Prostate gland (tissue), 2 donors: ENCODE measurements around the gene C1D.

ENCODE experiments used
- CTCF ChIP-seq, 4 experiments: fragments of 200-600 bp in 2 of 4; fragments of 450-650 bp in 2 of 4; sonication (generic) in 2 of 4; IDR thresholded peaks; 1 replicate in 3 of 4; 2 replicates in 1 of 4; pipeline ENCODE4 v1.5.1; 2016 to 2019; ENCODE audit warnings: antibody characterized with exemption in 4 of 4, mild to moderate bottlenecking in 2 of 4, moderate library complexity in 2 of 4
- POLR2A ChIP-seq: fragments of 450-650 bp; IDR thresholded peaks from one replicate; pipeline ENCODE4 v1.6.1; 2016; ENCODE audit warnings: antibody characterized with exemption, mild to moderate bottlenecking

GRCh38 chr2:68040078-68040477, 22.7 kb downstream of the C1D start:
- TF ChIP-seq CTCF (IDR thresholded peaks at IDR 0.05) (no peak), POLR2A (no peak)
